CD14-positive monocyte (primary cell): Measurements from ENCODE around the gene CCDC78. TPM values are rescaled to one million over a fixed set of nuclear protein-coding genes. Genes with fewer than 3 reads are reported as not detected.

Experiments
- DNase-seq, 3 donors: peaks; one replicate each; pipeline ENCODE4 v3.0.0-alpha.2; 2011 to 2022
- H2AFZ ChIP-seq: 2 replicates; pipeline ENCODE4 v1.6.0; 2012; ENCODE audit warnings: mild to moderate bottlenecking, low read depth, low read length, inconsistent platforms; ENCODE audit not compliant: insufficient read depth, poor library complexity, severe bottlenecking
- H3K27ac ChIP-seq, 2 donors: 1 replicate in 1 of 2; 2 replicates in 1 of 2; pipeline ENCODE4 v1.5.1; 2012 to 2013; ENCODE audit warnings: low read length in 2 of 2, control low read depth in 1 of 2, inconsistent platforms in 1 of 2, low read depth in 1 of 2, mild to moderate bottlenecking in 1 of 2
- H3K27me3 ChIP-seq, 2 donors: one replicate each; pipeline versions ENCODE4 v1.6.0 to v1.6.1; 2011 to 2013; ENCODE audit warnings: low read length in 2 of 2; ENCODE audit not compliant: control insufficient read depth in 2 of 2, insufficient read depth in 2 of 2
- H3K36me3 ChIP-seq, 2 donors: replicated peaks in 1 of 2; 1 replicate in 1 of 2; 2 replicates in 1 of 2; pipeline versions ENCODE4 v1.5.1 to v1.6.1; 2012 to 2013; ENCODE audit warnings: low read length in 2 of 2, control low read depth in 1 of 2, inconsistent platforms in 1 of 2, mild to moderate bottlenecking in 1 of 2; ENCODE audit not compliant: insufficient read depth in 2 of 2, control insufficient read depth in 1 of 2
- H3K4me1 ChIP-seq, 2 donors: 1 replicate in 1 of 2; 2 replicates in 1 of 2; pipeline versions ENCODE4 v1.5.1 to v1.6.1; 2012 to 2013; ENCODE audit warnings: low read length in 2 of 2, control low read depth in 1 of 2, inconsistent platforms in 1 of 2, mild to moderate bottlenecking in 1 of 2, moderate library complexity in 1 of 2; ENCODE audit not compliant: insufficient read depth in 2 of 2, control insufficient read depth in 1 of 2
- H3K4me2 ChIP-seq: replicated peaks from 2 replicates; pipeline ENCODE3; 2012; ENCODE audit warnings: low read length, moderate library complexity, mild to moderate bottlenecking; ENCODE audit not compliant: poor library complexity, severe bottlenecking; ENCODE audit errors: extremely low read depth
- H3K4me3 ChIP-seq, 3 experiments: fragments of 200-600 bp in 1 of 3; sonication (generic) in 1 of 3; replicated peaks in 1 of 3; 1 replicate in 2 of 3; 2 replicates in 1 of 3; pipeline ENCODE4 v1.5.1; 2011 to 2013; ENCODE audit warnings: low read length in 3 of 3, mild to moderate bottlenecking in 3 of 3, control low read depth in 2 of 3, low read depth in 2 of 3, inconsistent platforms in 1 of 3, moderate library complexity in 1 of 3
- H3K79me2 ChIP-seq: 2 replicates; pipeline ENCODE4 v1.6.0; 2012; ENCODE audit warnings: mild to moderate bottlenecking, control low read depth, inconsistent platforms, low read length, moderate library complexity; ENCODE audit not compliant: insufficient read depth
- H3K9ac ChIP-seq: 2 replicates; pipeline ENCODE4 v1.6.0; 2017; ENCODE audit warnings: low read length, mild to moderate bottlenecking; ENCODE audit not compliant: insufficient read depth, poor library complexity, severe bottlenecking
- H3K9me3 ChIP-seq, 2 donors: replicated peaks in 1 of 2; 1 replicate in 1 of 2; 2 replicates in 1 of 2; pipeline versions ENCODE4 v1.5.1 to v1.6.1; 2012 to 2013; ENCODE audit warnings: low read length in 2 of 2, control low read depth in 1 of 2; ENCODE audit not compliant: control insufficient read depth in 1 of 2, insufficient read depth in 1 of 2
- H4K20me1 ChIP-seq: 2 replicates; pipeline ENCODE4 v1.6.0; 2012; ENCODE audit warnings: mild to moderate bottlenecking, low read length, control low read depth, moderate library complexity; ENCODE audit not compliant: insufficient read depth
- H3K27ac Mint-ChIP-seq, 7 donors: one replicate each; pipeline ENCODE4 v1.8.0; 2020; ENCODE audit warnings: mild to moderate bottlenecking in 7 of 7, mixed read lengths in 7 of 7, moderate library complexity in 6 of 7, inconsistent platforms in 2 of 7
- H3K27me3 Mint-ChIP-seq, 3 donors: one replicate each; pipeline ENCODE4 v1.8.0; 2021 to 2022; ENCODE audit warnings: low read depth in 3 of 3, mild to moderate bottlenecking in 3 of 3, mixed read lengths in 3 of 3, moderate library complexity in 3 of 3, inconsistent platforms in 1 of 3
- H3K36me3 Mint-ChIP-seq, 2 donors: one replicate each; pipeline ENCODE4 v1.8.0; 2020; ENCODE audit warnings: mixed read lengths in 2 of 2, inconsistent platforms in 1 of 2, mild to moderate bottlenecking in 1 of 2
- H3K4me1 Mint-ChIP-seq: one replicate; pipeline ENCODE4 v1.8.0; 2020; ENCODE audit warnings: mild to moderate bottlenecking, mixed read lengths
- H3K4me3 Mint-ChIP-seq, 2 donors: one replicate each; pipeline ENCODE4 v1.8.0; 2020; ENCODE audit warnings: mild to moderate bottlenecking in 2 of 2, mixed read lengths in 2 of 2, moderate library complexity in 1 of 2
- H3K9me3 Mint-ChIP-seq, 7 donors: one replicate each; pipeline ENCODE4 v1.8.0; 2020 to 2022; ENCODE audit warnings: mixed read lengths in 7 of 7, mild to moderate bottlenecking in 6 of 7, moderate library complexity in 6 of 7, inconsistent platforms in 2 of 7
- CTCF ChIP-seq: fragments of 200-600 bp; IDR thresholded peaks from one replicate; pipeline ENCODE4 v1.8.0; 2022; ENCODE audit warnings: antibody characterized with exemption, mild to moderate bottlenecking
- WGBS: methylation state at CpG from one replicate; pipeline ENCODE4 v1.1.5; 2013; ENCODE audit warnings: missing lambda C conversion rate; ENCODE audit not compliant: insufficient coverage; 5-methylcytosine and 5-hydroxymethylcytosine counted together
- intact Hi-C, 2 donors: fragments of 100-400 bp; cut with micrococcal nuclease; formaldehyde crosslinking; loops; one replicate each; pipeline versions ENCODE4 v1.15.0 to v1.15.1; 2023
- polyA plus RNA-seq, 3 donors: library from polyadenylated mRNA; depleted of rRNA in 1 of 3; unstranded in 2 of 3; stranded (reverse) in 1 of 3; fragments of 300-500 nt in 2 of 3; fragments of >200 nt in 1 of 3; fragmentation: Illumina TruSeq in 2 of 3; gene quantifications; 1 replicate in 2 of 3; 2 replicates in 1 of 3; pipeline ENCODE4 v1.2.3, GENCODE V29; 2012 to 2021

The CCDC78 gene
- polyA plus RNA-seq, 3 donors, result 0.96 TPM; not detected in 2

DNA sequence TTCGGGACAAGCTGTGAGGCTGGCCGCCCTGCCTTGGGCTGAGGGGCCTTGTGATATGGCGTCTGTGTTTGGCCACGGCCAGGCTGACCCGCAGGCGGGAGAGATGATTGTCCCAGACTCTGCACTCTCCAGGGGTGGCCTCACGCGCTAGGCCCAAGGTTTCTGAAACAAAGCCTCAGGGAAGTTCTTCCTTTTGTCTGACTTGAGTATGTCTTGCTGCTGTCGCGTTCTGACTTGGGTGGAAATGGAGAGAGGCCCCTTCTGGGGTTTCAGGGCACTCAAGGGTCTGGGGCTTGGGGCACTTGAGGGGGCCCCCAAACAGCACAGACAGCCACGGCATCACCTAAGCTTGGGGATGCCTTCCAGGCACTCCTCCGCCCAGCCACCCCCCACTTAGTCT, 15.2 kb downstream of the CCDC78 start:
- no peak for DNase-seq
- Histone ChIP-seq H3K79me2 (no peaks in the 10 kb centered on the region), H4K20me1 (no peaks in the 10 kb centered on the region), H3K27ac (no peak overlapping the region), H3K4me1 (peaks cover 10 to 18% of the 10 kb centered on the region in 2 donors), H3K36me3 (no peaks in the 10 kb centered on the region), H3K4me3 (no peak overlapping the region), H2AFZ (no peak overlapping the region), H3K27me3 (peaks cover 6 to 67% of the 10 kb centered on the region in 2 donors), H3K9me3 (peaks cover 0 to 3% of the 10 kb centered on the region in 2 donors), H3K9ac (no peak overlapping the region), H3K4me2 (no peak overlapping the region)
- H3K27ac Mint-ChIP-seq, result no peak overlapping the region
- 74% methylated on average over 8 of the region's 12 CpGs for WGBS
- H3K36me3 Mint-ChIP-seq, result no peaks in the 10 kb centered on the region
- H3K9me3 Mint-ChIP-seq, result peaks cover 0 to 5% (median 0%) of the 10 kb centered on the region in 7 donors
- peaks cover 4% of the 10 kb centered on the region for H3K4me1 Mint-ChIP-seq
- H3K4me3 Mint-ChIP-seq, result no peak overlapping the region
- H3K27me3 Mint-ChIP-seq, result peaks cover 43 to 74% (median 68%) of the 10 kb centered on the region in 3 donors
- TF ChIP-seq CTCF, result no peak
- intact Hi-C loops, result loop anchor here (1.0 to 2.0 kb wide), 2 partner anchors 74 kb away; no protein-coding TSS in a partner anchor

DNA sequence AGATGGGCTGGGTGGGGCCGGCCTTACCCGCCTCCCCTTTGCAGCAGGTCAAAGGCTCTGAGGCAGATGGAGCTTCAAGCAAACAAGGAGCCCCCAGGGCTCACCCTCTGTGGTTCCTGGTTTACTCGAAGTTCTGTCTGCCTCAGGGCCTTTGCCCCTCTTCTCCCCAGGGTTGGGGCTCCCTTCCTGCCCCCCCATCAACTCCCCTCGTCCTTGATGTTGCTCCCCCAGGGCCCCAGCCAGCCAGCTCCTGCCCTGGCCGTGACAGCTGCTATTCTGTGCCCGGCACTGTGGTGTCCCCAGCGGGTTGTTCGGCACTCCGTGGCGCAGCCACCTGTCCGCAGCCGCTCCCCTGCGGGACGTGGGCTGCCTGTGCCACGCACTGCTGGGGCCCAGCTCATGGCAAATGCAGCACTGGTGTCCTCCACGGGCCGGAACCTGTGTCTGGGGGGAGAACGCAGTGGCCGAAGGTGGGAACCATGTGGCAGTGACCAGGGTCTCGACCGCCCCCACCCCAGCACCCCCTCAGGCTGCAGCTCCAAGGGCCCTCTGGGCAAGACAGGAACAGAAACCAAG, 15.7 kb downstream of the CCDC78 start:
- no peaks in the 10 kb centered on the region for H3K79me2 ChIP-seq
- no peak for DNase-seq
- no peak overlapping the region for H3K27ac ChIP-seq
- H3K9me3 ChIP-seq, result no peaks in the 10 kb centered on the region
- TF ChIP-seq CTCF, result no peak
- H3K4me1 ChIP-seq, result peaks cover 7 to 13% of the 10 kb centered on the region in 2 donors
- H2AFZ ChIP-seq, result no peak overlapping the region
- Mint-ChIP-seq H3K4me3 (peak overlapping the region in 1 of 2 donors; percentile 26), H3K9me3 (peaks cover 0 to 5% (median 0%) of the 10 kb centered on the region in 7 donors), H3K36me3 (no peaks in the 10 kb centered on the region), H3K27ac (no peak overlapping the region), H3K4me1 (no peaks in the 10 kb centered on the region), H3K27me3 (peaks cover 41 to 72% (median 66%) of the 10 kb centered on the region in 3 donors)
- H3K4me2 ChIP-seq, result no peak overlapping the region
- no peak overlapping the region for H3K9ac ChIP-seq
- intact Hi-C loops, result loop anchor here (1.0 to 2.0 kb wide), 2 partner anchors 74 to 75 kb away; no protein-coding TSS in a partner anchor
- H3K4me3 ChIP-seq, result no peak overlapping the region
- H4K20me1 ChIP-seq, result no peaks in the 10 kb centered on the region
- 75% methylated on average over 21 of the region's 21 CpGs for WGBS
- no peaks in the 10 kb centered on the region for H3K36me3 ChIP-seq
- H3K27me3 ChIP-seq, result peaks cover 3 to 65% of the 10 kb centered on the region in 2 donors
